ENCODE data around the gene KPTN. TPM values are rescaled to one million over a fixed set of nuclear protein-coding genes. Genes with fewer than 3 reads are reported as not detected.

Gene KPTN
- total and polyA plus RNA-seq, 2 donors (not counting 1 experiment from before 2014, with no cell fraction given), result 5.3 to 6.9 TPM

- no peak overlapping the region for H3K4me3 ChIP-seq (replicated peaks in 1 of 4; ENCODE audit: control extremely low read depth in 1 of 4, insufficient read depth in 1 of 4, low read depth in 3 of 4, low read length in 4 of 4)
Observed at GRCh38 chr19:47475465-47475864, 8.6 kb downstream of the KPTN start.

DNA sequence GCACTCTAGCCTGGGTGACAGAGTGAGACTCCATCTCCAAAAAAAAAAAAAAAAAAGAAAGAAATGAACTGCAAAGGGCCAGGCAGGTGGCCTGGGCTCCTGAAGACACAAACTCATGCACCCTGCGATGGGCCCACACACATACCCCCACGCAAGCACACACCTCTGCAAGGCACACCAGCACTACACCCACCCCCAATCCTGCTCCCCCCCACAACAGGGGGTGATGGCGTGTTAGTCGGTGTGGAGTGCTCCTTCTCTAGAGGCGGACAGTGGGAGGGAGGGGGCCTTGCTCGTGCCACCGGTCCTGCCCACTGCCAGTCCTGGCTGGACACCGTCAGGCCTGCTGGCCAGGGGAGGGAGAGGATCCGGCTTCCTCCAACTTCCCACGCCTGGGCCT lies 10.7 kb downstream of the KPTN start:
- H3K4me1 ChIP-seq (ENCODE audit: control insufficient read depth, extremely low read depth, insufficient read depth, low read length), result no peaks in the 10 kb centered on the region
- DNase-seq (ENCODE audit: low read depth in 2 of 2), result no peak
- peaks cover 21% of the 10 kb centered on the region for H3K27me3 ChIP-seq (ENCODE audit: control insufficient read depth, insufficient read depth, low read length)
- no peak overlapping the region for H3K4me3 ChIP-seq (replicated peaks in 1 of 4; ENCODE audit: control extremely low read depth in 1 of 4, insufficient read depth in 1 of 4, low read depth in 3 of 4, low read length in 4 of 4)
- no peaks in the 10 kb centered on the region for H3K9me3 ChIP-seq (ENCODE audit: control insufficient read depth, insufficient read depth, low read depth, low read length)
- no peak overlapping the region for H3K9ac ChIP-seq (ENCODE audit: insufficient read depth, low read length)
- no peaks in the 10 kb centered on the region for H3K79me2 ChIP-seq (ENCODE audit: control insufficient read depth, insufficient read depth, low read length)
- no peaks in the 10 kb centered on the region for H4K20me1 ChIP-seq (ENCODE audit: control insufficient read depth, extremely low read depth, insufficient read depth, low read length)
- H2AFZ ChIP-seq (ENCODE audit: low read length), result no peak overlapping the region
- no peaks in the 10 kb centered on the region for H3K36me3 ChIP-seq (ENCODE audit: control insufficient read depth, insufficient read depth, low read length)
- no peak overlapping the region for H3K4me2 ChIP-seq (ENCODE audit: extremely low read depth, insufficient read depth, low read length)
- H3K27ac ChIP-seq (ENCODE audit: insufficient read depth, low read length), result no peak overlapping the region
- no peak for TF ChIP-seq EZH2 (IDR thresholded peaks at IDR 0.05; ENCODE audit: low read length, missing control alignments)
- TF ChIP-seq, protein P1, sequence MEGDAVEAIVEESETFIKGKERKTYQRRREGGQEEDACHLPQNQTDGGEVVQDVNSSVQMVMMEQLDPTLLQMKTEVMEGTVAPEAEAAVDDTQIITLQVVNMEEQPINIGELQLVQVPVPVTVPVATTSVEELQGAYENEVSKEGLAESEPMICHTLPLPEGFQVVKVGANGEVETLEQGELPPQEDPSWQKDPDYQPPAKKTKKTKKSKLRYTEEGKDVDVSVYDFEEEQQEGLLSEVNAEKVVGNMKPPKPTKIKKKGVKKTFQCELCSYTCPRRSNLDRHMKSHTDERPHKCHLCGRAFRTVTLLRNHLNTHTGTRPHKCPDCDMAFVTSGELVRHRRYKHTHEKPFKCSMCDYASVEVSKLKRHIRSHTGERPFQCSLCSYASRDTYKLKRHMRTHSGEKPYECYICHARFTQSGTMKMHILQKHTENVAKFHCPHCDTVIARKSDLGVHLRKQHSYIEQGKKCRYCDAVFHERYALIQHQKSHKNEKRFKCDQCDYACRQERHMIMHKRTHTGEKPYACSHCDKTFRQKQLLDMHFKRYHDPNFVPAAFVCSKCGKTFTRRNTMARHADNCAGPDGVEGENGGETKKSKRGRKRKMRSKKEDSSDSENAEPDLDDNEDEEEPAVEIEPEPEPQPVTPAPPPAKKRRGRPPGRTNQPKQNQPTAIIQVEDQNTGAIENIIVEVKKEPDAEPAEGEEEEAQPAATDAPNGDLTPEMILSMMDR (conservative IDR thresholded peaks at IDR 0.05 in 1 of 2, IDR thresholded peaks at IDR 0.05 in 1 of 2; ENCODE audit: low read depth in 1 of 2, low read length in 2 of 2), result no peak

More at GRCh38 chr19:47475465-47475864, 8.6 kb downstream of the KPTN start:
- Histone ChIP-seq H3K79me2 (ENCODE audit: control insufficient read depth, insufficient read depth, low read length) (no peaks in the 10 kb centered on the region), H3K9ac (ENCODE audit: insufficient read depth, low read length) (no peak overlapping the region), H3K4me2 (ENCODE audit: extremely low read depth, insufficient read depth, low read length) (no peak overlapping the region), H3K27me3 (ENCODE audit: control insufficient read depth, insufficient read depth, low read length) (peaks cover 7% of the 10 kb centered on the region), H4K20me1 (ENCODE audit: control insufficient read depth, extremely low read depth, insufficient read depth, low read length) (no peaks in the 10 kb centered on the region), H2AFZ (ENCODE audit: low read length) (no peak overlapping the region), H3K27ac (ENCODE audit: insufficient read depth, low read length) (no peak overlapping the region), H3K36me3 (ENCODE audit: control insufficient read depth, insufficient read depth, low read length) (no peaks in the 10 kb centered on the region), H3K4me1 (ENCODE audit: control insufficient read depth, extremely low read depth, insufficient read depth, low read length) (no peaks in the 10 kb centered on the region), H3K9me3 (ENCODE audit: control insufficient read depth, insufficient read depth, low read depth, low read length) (no peaks in the 10 kb centered on the region)
- no peak for DNase-seq (ENCODE audit: low read depth in 2 of 2)
- TF ChIP-seq, protein P1 (conservative IDR thresholded peaks at IDR 0.05 in 1 of 2, IDR thresholded peaks at IDR 0.05 in 1 of 2; ENCODE audit: low read depth in 1 of 2, low read length in 2 of 2), result no peak
- TF ChIP-seq EZH2 (IDR thresholded peaks at IDR 0.05; ENCODE audit: low read length, missing control alignments), result no peak

DNA sequence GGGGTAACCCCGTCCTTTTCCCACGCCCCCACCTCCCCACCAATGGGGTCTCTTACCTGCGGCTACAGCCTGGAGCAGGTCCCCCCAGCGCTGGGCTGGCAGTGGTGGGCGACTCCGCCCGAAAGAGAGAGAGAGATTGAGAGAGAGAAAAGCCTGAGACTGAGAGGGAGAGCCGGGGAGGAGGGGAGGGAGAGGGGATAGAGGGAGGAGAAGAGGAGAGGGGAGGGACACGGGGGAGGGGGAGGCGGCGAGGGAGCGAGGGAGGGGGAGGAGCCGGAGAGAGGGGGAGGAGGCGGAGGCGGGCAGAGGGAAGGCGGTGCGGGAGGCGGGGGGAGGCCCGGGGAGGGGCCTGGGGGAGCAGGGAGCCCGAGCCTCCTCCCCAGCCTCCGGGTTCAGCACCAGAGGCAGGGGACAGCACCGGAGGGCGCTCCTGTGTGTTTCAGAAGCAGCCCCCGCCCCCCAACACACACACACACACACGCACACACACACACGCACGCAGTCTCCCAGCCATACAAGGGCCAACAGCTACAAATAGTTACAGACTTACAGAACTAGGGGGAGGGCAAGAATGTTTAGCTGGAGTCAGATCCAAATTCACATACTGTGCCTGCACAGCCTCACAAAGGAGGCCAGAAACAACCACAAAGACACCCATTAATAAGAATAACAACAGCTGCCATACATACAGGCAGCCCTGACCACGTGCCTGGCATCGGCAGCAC lies 12.1 kb downstream of the KPTN start, which contains the start of gene SLC8A2:
SLC8A2 (minus strand) TSS at position 161 of the 725 bp plus-strand sequence. CDS start 5,490 bp downstream, outside the sequence.
- Histone ChIP-seq H3K4me1 (ENCODE audit: control insufficient read depth, extremely low read depth, insufficient read depth, low read length) (no peaks in the 10 kb centered on the region), H3K36me3 (ENCODE audit: control insufficient read depth, insufficient read depth, low read length) (no peaks in the 10 kb centered on the region), H4K20me1 (ENCODE audit: control insufficient read depth, extremely low read depth, insufficient read depth, low read length) (no peaks in the 10 kb centered on the region), H3K9me3 (ENCODE audit: control insufficient read depth, insufficient read depth, low read depth, low read length) (no peaks in the 10 kb centered on the region), H2AFZ (ENCODE audit: low read length) (no peak within 1 kb of the TSS), H3K79me2 (ENCODE audit: control insufficient read depth, insufficient read depth, low read length) (no peaks in the 10 kb centered on the region), H3K27ac (ENCODE audit: insufficient read depth, low read length) (no peak within 1 kb of the TSS), H3K27me3 (ENCODE audit: control insufficient read depth, insufficient read depth, low read length) (peaks cover 28% of the 10 kb centered on the region), H3K9ac (ENCODE audit: insufficient read depth, low read length) (no peak within 1 kb of the TSS), H3K4me3 (replicated peaks in 1 of 4; ENCODE audit: control extremely low read depth in 1 of 4, insufficient read depth in 1 of 4, low read depth in 3 of 4, low read length in 4 of 4) (no peak within 1 kb of the TSS), H3K4me2 (ENCODE audit: extremely low read depth, insufficient read depth, low read length) (no peak within 1 kb of the TSS)
- peak; percentile 74 to 84 for DNase-seq (ENCODE audit: low read depth in 2 of 2)
- TF ChIP-seq, protein P1 (conservative IDR thresholded peaks at IDR 0.05 in 1 of 2, IDR thresholded peaks at IDR 0.05 in 1 of 2; ENCODE audit: low read depth in 1 of 2, low read length in 2 of 2), result no peak
- no peak for TF ChIP-seq EZH2 (IDR thresholded peaks at IDR 0.05; ENCODE audit: low read length, missing control alignments)

Data from fibroblast of lung (primary cell).